ACHN (cell line): ENCODE data around the gene USP16.

ENCODE experiments used
- DNase-seq: peaks from one replicate; pipeline ENCODE4 v3.0.0-alpha.2; 2015
- in situ Hi-C: cut with HindIII; loops from 2 replicates; pipeline ENCODE4 v1.10.0; 2017; ENCODE audit warnings: low sequenced_read_pairs, low pct_ligation_motif_present, low pct_unique_long_range_greater_than_20kb

The USP16 gene

GRCh38 chr21:29025328-29025713 is 853 bp downstream of the USP16 start:
- in situ Hi-C loops = no loop called here
- peak; percentile 22 for DNase-seq

- in situ Hi-C loops = no loop called here
Observed at GRCh38 chr21:29029524-29029923, 5.1 kb downstream of the USP16 start.

GRCh38 chr21:29030909-29031308 is 6.4 kb downstream of the USP16 start:
- DNase-seq = no peak
- in situ Hi-C loops = no loop called here

More at GRCh38 chr21:29029524-29029923, 5.1 kb downstream of the USP16 start:
- DNase-seq = no peak

- in situ Hi-C loops = no loop called here
- no peak for DNase-seq
Observed at GRCh38 chr21:29033301-29033700, 8.8 kb downstream of the USP16 start.

- in situ Hi-C loops = no loop called here
- DNase-seq = no peak
Observed at GRCh38 chr21:29033871-29034270, 9.4 kb downstream of the USP16 start.

- in situ Hi-C loops = no loop called here
- no peak for DNase-seq
Observed at GRCh38 chr21:29034678-29035077, 10.2 kb downstream of the USP16 start.

GRCh38 chr21:29052224-29052623 is 27.8 kb downstream of the USP16 start:
- no peak for DNase-seq
- in situ Hi-C loops = no loop called here

- no peak for DNase-seq
- in situ Hi-C loops = no loop called here
Observed at GRCh38 chr21:29053011-29053553, 28.6 kb downstream of the USP16 start.

- in situ Hi-C loops = no loop called here
- no peak for DNase-seq
Observed at GRCh38 chr21:29053656-29054055, 29.2 kb downstream of the USP16 start.

GRCh38 chr21:29055080-29055479 is 30.6 kb downstream of the USP16 start:
- DNase-seq = no peak
- in situ Hi-C loops = no loop called here

GRCh38 chr21:29056005-29056404 is 31.5 kb downstream of the USP16 start:
- no peak for DNase-seq
- in situ Hi-C loops = no loop called here

- no peak for DNase-seq
- in situ Hi-C loops = no loop called here
Observed at GRCh38 chr21:29056538-29057050, 32.1 kb downstream of the USP16 start.

- in situ Hi-C loops = no loop called here
- DNase-seq = no peak
Observed at GRCh38 chr21:29064850-29065481, 40.5 kb downstream of the USP16 start.

GRCh38 chr21:29072873-29073221 is 48.4 kb downstream of the USP16 start:
- DNase-seq = peak; percentile 35
- in situ Hi-C loops = no loop called here

GRCh38 chr21:29073222-29074006 is 48.9 kb downstream of the USP16 start, which contains the start of gene CCT8:
Gene CCT8, minus strand, starts transcription at chr21:29073648. Its CDS starts 58 bp downstream, at chr21:29073590.
- in situ Hi-C loops = no loop called here
- DNase-seq = peak; percentile 99

- no peak for DNase-seq
- in situ Hi-C loops = no loop called here
Observed at GRCh38 chr21:29074007-29074376, 49.5 kb downstream of the USP16 start.

GRCh38 chr21:29074783-29075182 is 50.3 kb downstream of the USP16 start:
- in situ Hi-C loops = loop anchor here (25.0 kb wide), 1 partner anchor 288 kb away; no protein-coding TSS in a partner anchor
- DNase-seq = no peak

GRCh38 chr21:29075706-29076466 is 51.4 kb downstream of the USP16 start:
- in situ Hi-C loops = loop anchor here (25.0 kb wide), 1 partner anchor 286 kb away; no protein-coding TSS in a partner anchor

More at GRCh38 chr21:29075706-29076466, 51.4 kb downstream of the USP16 start:
- peak; percentile 40 for DNase-seq
